Hepatocyte (in vitro differentiated cells): ENCODE data around the gene HNRNPLL.

ENCODE experiments used
- EZH2 ChIP-seq: fragments of 200-600 bp; sonication (generic); IDR thresholded peaks from 2 replicates; pipeline ENCODE4 v1.6.1; 2016; ENCODE audit warnings: antibody characterized with exemption, mild to moderate bottlenecking, borderline replicate concordance
- EZH2phosphoT487 ChIP-seq: fragments of 200-600 bp; sonication (generic); IDR thresholded peaks from one replicate; pipeline ENCODE4 v1.6.1; 2018; ENCODE audit warnings: antibody characterized with exemption, mild to moderate bottlenecking, low read depth, moderate library complexity; ENCODE audit not compliant: unreplicated experiment, severe bottlenecking
- TF ChIP-seq, protein P1 (sequence below): fragments of 200-600 bp; sonication (generic); IDR thresholded peaks from 2 replicates; pipeline ENCODE4 v1.5.1; 2016; ENCODE audit warnings: antibody characterized with exemption, mild to moderate bottlenecking; ENCODE audit not compliant: poor library complexity

GRCh38 chr2:38635139-38635538 lies 32.4 kb upstream of the HNRNPLL start:
- TF ChIP-seq, protein P1, sequence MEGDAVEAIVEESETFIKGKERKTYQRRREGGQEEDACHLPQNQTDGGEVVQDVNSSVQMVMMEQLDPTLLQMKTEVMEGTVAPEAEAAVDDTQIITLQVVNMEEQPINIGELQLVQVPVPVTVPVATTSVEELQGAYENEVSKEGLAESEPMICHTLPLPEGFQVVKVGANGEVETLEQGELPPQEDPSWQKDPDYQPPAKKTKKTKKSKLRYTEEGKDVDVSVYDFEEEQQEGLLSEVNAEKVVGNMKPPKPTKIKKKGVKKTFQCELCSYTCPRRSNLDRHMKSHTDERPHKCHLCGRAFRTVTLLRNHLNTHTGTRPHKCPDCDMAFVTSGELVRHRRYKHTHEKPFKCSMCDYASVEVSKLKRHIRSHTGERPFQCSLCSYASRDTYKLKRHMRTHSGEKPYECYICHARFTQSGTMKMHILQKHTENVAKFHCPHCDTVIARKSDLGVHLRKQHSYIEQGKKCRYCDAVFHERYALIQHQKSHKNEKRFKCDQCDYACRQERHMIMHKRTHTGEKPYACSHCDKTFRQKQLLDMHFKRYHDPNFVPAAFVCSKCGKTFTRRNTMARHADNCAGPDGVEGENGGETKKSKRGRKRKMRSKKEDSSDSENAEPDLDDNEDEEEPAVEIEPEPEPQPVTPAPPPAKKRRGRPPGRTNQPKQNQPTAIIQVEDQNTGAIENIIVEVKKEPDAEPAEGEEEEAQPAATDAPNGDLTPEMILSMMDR, result no peak
- TF ChIP-seq EZH2, result no peak
- TF ChIP-seq EZH2phosphoT487, result no peak
